NCI-H1092 (cell line): ENCODE results near the gene PRLR.
"Not testable (repeated sequence)": the region's sequence is repeated elsewhere in the genome, so short reads cannot be mapped to it uniquely, and the experiment has no call there.

Experiments used
- DNase-seq: peaks from one replicate; lab custom pipeline; 2025; lab: John Stamatoyannopoulos, UW

PRLR gene

DNA sequence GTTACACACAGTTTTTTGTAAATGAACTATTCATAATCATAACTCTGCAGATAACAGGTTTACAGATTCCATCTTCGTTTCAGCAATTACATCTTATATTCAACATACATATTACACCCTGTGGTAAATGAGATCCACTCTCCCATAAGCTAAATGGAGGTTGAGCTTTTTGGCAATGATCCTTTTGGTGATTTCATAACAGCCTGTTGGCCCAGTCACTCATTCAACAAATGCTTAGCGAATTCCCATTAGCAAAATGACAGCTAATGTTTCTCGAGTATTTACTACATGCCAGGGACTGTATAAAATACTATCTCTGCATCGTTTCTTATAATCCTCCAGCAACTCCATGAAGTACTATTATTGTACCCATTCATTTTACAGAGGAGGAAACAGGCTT, 157.1 kb downstream of the PRLR start:
- DNase-seq, result no peak

DNA sequence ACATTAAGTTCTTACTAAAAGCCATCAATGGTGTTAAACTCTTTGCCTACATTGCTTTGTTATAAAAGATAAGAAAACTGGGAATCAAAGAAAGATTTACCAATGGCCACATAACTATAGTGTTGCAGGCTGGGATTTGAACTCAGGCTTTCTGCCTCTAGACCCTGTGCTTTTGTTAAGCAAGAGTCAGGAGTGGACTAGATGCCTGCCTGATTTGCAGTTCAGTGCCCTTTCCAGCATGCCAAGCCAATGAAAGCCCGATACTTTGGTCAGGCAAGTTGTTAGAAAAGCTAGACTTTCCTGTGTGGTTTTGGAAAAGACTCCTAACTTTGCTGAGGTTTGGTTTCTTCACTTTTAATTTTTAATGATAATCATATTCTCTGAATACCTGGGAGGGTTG, 161.1 kb downstream of the PRLR start:
- DNase-seq, result no peak

DNA sequence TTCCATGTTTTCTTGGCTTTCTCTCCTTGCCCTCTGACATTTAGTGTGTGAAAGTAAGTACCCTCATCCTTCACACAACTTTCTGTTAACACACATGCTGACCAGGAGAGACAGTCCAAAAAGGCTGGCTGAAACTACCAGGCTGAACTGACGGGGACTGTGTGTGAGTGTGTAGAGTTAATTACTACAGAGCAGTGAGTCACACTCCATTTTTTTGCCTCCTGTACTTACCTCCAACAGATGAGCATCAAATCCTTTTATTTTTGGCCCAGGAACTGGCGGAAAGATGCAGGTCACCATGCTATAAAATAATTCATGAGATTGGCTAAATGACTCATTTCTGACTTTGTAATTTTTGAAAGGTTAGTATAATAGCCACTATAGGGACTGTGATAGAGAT, 162.3 kb downstream of the PRLR start:
- no peak for DNase-seq

DNA sequence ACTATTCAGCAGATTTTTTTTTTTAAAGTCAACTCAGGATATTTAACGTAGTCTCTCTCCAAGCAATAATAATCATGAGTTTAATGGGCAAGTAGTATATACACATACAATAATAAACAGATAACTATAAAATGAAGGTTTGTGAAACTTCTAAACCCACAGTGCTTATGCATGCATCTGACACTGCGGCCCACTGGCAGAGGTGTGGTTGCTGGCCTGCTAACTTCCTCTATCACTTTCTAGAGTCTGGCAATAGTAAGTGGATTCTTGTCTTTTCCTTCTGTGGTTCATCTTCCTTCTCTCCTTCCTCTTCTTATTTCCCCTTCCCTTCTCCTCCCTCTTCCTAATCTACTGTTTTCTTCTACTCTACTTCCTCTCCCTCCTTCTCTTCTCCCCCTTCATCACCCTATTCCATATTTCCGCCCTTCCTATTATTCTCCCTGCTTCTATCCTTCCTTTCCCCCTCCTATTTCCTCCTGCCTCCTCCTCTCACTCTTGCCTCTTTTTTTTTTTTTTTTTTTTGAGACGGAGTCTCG, 164.0 kb downstream of the PRLR start:
- no peak for DNase-seq

DNA sequence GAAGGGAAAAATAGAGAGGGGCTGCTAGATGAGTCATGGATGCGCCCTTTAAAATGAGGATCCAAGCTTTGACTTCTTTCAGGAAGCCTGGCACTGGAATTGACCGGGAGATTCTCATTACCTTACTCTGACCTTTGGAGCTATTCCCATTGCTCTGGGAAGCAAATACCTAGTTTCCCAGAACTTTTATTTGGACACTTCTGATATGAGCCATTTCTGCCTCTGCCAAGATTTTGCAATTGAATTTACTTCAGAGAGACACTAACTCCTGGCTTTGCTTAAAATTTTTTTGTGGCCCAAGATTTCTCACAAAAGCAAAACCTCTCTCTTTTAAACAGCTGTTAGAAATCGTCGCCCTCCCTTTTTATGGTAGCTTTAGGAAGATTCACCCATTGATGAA, 166.9 kb downstream of the PRLR start:
- DNase-seq, result no peak

DNA sequence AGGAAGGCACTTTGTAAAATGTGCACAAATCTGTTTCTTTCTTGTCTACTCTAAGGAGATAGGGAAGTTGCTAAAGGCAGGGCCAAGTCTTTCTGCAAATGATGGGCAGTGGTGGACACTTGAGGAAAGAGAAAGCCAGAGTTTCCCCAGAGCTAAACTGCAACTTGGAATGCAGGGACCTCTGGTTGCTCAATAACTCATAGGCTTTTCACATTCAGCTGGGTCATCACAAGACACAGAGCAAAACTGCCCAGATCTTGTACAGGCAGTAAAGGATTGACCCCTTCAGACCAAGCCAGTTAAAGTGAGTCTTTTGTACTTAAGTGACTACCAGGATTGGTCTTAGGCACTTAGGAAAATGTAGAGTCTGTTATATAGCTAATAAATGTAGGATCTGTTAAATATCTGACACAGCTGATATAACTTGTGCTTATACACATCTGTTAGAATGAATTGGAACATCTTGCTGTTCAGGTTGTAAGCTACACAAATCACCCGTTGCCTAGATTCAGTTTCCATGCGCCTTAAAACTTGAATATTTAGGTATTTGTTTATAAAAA, 169.0 kb downstream of the PRLR start:
- DNase-seq, result no peak

DNA sequence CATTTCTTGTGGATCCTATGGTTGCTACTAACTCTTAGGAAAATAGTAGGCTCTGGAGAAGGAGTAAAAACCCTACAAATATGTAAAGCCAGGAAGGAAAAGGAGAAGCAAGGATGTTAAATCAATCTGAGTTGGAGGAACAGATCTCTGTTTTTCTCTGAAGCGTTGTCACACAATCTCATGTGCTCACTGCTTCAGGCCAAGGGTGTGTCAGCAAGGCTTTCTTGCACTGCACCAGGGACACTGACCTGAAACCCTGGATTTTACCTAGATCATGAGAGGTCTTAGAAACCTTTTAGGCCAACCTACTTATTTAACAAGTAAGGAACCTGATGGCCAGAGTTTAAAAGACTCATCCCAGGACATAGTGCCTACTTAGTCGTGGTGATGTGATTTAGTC, 170.1 kb downstream of the PRLR start:
- DNase-seq, result no peak

DNA sequence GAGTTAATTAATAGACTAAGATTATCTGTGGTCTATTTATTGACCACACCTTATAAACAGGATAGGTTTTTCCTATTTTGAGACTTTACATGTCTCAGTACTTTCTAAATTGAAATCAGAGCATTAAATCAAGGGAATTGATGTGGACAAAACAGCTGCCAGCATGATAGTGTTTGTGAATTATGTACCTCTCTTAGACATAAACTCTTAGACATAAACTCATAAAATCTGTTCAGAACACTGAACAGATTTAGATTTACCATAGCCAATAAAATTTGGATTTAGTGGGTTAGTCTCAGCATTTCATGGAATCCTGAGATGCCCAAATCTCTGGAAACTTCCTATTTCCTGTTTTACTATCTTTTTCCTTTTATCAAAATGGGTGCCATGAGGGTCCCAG, 171.0 kb downstream of the PRLR start:
- no peak for DNase-seq

DNA sequence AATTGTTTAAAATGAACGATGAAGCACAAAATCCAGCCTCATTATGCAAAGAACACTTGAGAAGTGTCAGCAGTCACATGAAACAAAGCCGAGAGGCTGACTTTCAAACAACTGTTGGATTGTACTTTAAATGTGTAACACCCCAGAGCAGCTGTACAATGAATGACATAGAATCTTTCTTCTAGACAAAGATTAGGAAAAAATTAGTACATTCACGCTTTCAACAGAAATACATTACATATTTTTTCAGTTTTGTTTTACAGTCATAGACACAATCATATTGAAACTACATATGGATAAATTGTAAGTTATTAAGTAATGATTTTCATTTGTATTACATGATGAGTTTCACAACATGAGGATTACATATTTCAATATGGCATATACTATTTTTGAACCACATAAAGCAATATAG, 171.9 kb downstream of the PRLR start:
- DNase-seq, result no peak

DNA sequence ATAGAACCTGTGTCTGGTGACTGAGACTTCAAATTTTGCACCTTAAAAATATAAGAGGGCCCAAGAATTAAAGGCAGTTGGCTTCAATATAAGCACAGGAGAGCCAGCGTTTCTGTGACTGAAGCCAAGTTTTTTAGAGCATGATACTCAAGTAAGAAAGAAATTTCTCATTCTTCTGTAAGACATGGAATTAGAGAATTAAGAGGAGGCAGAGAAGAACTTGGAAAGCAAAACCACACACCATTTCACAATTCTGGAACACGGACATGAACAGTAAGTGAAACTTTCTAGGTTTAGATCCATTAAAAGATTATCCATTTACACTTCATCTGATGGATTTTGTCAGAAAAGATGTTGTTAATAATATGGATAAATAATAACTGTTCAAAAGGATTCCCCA, 173.6 kb downstream of the PRLR start:
- DNase-seq, result no peak

DNA sequence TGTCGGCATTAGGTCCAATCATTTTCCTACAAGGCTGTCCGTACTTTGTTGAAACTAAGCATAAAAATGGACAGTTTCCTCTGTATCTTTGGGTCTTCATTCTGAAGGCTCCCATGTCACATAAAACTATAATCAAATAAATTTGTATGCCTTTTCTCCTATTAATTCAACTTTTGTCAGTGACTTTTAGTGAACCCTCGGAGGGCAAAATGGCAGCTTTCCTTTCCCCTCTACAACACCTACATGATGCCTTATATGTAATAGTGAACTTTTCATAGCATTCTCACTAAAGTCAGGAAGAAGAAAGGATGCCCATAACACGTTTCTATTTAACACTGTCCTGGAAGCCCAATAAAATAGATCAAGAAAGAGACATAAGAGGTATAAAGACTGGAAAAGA, 177.4 kb downstream of the PRLR start:
- DNase-seq, result no peak

DNA sequence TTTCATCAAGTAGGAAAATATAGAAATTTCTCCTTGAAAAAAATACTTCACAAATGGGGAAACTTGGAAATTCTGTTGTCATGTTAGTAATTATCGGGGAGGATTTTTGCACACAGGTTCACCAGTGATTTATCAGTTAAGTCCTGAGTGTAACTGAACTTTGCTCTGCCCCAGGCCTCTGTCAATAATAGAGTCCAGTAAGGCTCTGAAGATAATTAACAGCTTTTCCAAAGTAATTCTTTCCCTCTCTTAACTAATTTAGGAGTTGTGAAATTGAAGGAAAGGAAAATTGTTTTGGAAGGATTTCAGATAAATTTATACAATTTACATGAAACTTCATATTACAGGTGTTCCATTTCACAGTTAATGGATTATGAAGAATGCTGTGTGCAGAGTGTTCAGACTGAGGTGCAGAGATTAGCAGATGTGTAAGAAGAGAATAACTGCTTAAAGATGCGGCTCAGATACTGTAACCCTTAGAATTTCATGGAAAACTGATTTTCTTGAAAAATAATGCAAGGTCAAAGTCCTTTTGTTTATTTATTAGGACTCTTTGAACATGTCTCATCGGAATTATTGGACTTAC, 179.7 kb downstream of the PRLR start:
- no peak for DNase-seq

DNA sequence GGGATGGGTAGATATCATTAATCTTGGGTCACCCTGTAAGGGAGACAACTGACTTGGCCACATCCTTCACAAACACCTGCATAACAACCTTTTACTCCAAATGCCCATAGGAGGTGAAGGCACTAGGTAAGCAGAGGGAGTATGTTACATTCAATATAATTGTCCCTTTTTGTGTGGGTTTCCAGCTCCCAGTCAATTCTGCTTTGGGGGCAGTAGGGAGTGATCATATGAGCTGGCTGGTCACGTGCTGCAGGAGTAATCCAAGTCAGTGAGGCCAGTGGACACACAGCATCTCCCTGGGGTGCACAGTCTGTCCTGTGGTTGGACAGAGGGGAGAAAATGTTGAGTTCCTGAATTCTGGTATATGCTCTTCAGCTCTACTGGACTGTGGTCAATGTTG, 181.4 kb downstream of the PRLR start:
- no peak for DNase-seq

DNA sequence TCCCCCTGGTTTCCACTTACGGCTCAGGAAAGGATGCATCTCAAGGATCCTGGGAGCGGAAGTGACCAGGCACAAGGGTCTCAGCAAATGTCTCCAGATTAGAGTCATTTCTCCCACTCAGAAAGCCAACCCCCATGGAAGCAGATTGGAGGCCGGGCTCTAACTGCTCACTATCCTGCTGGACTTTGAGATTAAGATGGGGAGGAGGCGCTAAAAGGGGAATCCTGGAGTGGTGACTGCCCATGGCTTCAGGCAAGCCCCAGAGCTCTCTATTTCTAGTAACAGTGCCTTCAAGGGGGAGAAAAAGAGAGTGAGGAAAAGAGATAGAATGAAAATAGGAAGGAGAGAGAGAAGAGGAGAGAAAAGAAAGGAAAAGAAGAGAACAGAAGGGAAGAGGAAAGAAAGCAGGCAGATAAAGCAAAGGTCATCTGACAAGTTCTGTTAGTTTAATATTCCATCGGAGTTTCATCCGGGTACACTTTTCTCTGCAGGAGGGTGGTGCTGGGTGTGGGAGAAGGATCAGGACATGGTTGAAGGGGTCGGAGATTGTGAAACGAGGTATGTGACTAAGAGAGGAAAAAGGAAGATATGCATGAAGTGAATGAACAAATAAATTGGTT, 182.4 kb downstream of the PRLR start, which contains the start of gene AGXT2:
Gene AGXT2 (minus strand): TSS at position 165 of the 620 bp plus-strand sequence. CDS start 57 bp downstream, at position 108.
- no peak for DNase-seq

DNA sequence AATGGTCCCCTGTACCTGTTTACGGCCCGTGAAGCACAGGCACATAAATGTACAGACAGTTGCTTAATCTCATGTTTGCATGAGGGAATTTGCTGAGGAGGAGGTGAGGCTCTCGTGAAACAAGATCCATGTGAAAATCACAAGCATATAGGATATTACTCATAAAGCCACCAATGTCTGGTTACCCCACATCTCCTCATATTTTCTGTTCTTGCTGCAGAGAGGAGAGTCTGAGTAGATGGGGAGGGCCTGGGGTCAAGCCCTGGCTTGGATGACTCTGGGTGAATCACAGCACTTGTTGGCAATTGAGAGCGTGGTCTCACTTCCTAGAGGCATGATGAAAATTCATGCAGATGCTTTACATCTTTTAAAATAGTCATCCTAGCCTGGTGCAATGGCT, 183.5 kb downstream of the PRLR start:
- no peak for DNase-seq

DNA sequence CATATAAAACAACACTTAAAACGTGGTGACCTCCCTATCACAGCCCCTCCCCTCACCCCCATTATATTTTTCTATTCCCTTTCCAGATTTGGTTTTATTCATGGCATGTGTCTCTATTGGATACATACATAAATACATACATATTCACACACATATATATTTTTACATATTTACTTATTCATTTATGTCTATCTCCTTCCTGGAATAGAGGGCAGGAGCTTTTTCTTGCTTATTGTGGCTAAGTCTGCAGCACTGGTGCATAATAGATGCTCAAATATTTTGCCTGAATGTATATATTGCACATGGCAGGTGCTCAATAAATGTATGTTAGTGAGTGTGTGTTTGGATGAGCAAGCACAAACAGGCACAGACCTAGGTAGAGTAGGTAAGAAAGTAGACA, 185.0 kb downstream of the PRLR start:
- no peak for DNase-seq

DNA sequence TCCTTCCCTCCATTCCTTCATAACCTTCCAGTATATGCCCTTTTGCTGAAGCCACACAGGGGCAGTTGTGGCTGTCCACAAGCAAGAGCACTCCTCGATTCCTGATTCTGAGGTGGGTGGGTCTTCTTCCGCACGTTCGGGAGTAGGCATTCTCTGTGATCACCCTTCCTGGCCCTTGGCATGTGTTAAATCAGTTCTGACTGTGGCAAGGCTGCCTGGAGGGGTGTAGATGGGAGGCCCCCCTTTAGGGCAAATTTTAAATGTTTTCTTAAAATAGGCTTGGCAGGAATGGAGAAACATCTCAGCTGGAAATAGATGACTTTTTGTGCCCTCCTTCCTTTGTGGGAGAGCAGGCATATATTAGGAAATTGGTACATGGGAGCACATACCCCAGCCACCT, 185.6 kb downstream of the PRLR start:
- DNase-seq, result no peak

DNA sequence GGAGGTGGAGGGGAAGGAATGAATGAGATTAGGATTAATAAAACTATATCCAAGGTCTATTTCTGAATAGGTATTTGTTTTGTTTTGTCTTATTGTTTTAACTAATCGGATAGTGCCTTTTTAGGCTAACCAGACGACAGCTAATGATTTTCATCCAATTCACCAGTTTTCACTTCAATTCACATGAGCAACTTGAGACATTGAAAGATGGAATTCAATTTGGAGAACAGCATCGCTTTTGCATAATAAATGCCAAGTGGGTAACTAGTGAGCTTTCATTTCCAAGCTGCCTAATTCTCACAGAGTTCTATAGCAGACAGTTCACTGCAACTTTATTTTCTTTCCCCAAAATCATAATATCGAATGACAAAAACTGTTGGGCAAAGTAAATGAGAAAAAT, 187.5 kb downstream of the PRLR start:
- DNase-seq, result no peak

DNA sequence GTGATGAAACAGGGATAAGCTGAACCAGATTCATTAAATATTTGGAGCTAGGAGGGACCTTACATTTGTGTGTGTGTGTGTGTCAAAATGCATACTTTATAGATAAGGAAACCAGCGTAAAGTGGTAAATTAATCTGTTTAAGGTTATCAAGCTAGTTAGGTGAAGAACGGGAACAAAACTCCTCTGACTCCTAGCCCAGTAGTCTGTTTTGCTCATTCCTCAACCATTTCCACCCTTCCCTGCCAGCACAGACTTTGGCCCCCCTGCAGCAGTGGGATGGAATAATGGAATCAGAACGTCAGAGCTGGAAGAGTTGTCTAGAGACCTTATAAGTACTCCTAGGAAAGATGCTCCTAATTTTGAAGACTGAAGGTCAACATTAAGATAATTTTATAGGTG, 189.0 kb downstream of the PRLR start:
- DNase-seq, result no peak

DNA sequence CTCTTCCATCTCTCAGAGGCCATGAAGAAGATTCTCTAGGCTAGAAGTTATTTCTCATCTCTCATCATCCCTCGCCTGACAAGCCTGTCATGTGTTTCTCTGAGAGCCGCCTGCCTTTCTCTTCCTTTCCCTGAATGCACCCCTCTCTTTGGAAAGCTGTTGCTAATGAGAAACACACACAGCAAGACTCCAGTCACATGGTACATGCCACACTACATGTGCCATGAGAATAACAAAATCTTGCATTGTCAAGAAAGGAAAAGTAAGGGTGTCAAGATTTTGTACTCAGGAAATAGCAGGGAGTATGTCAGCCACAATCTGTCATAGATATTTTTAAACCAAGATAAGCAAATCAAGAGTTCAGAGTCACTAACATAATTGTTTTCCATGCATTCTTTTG, 191.4 kb downstream of the PRLR start:
- no peak for DNase-seq

DNA sequence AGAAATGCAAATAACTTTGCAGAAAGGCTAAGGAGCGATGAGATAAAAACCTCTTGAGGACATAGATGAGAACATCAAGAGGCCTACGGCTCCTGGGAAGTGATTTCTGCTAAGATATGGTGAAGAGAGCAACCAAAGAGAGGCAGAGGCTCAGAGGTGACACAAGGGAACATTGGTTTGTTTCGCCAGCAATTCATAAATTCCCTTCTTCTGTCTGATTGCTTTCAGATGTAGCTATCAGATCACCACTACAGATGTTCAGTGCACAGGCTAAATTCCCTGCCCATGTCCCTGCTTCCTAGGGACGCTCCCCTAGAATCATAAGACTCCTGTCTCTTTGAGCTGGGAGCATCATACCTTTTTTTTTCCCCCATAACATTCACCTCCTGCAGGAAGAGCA, 193.8 kb downstream of the PRLR start:
- no peak for DNase-seq

DNA sequence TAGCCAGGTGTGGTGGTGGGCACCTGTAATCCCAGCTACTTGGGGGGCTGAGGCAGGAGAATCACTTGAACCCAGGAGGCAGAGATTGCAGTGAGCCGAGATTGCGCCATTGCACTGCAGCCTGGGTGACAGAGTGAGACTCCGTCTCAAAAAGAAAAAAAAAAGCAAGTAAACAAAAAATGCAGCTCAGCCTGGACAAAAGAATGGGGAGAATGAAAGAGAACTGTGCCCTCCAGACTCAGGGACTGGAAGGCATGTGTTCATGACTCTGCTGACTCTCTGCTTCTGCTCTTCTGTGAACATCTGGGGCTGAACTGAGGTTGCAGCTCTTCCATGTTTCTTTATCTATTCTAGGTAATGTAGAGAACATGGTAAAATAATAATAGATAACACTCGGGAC, 194.4 kb downstream of the PRLR start:
- not testable (repeated sequence) for DNase-seq

DNA sequence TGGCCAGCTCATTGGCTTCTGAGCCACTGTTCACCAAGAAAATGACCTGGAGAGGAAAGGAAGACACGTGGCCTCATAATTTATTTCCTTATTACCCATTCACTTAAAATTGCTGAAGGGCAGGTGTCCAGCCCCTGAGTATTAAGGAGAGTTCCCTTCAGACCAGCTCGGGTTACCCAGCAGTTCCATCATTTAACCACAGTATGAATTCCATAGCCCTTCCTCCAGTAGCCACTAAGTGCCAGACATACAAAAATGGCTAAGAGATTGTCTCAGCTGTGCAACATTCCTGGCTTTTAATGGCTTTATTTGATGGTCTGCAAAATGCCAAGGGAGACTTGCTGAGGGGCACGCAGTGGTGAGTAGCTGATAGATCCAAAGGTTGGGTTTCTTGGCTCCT, 195.0 kb downstream of the PRLR start:
- no peak for DNase-seq

DNA sequence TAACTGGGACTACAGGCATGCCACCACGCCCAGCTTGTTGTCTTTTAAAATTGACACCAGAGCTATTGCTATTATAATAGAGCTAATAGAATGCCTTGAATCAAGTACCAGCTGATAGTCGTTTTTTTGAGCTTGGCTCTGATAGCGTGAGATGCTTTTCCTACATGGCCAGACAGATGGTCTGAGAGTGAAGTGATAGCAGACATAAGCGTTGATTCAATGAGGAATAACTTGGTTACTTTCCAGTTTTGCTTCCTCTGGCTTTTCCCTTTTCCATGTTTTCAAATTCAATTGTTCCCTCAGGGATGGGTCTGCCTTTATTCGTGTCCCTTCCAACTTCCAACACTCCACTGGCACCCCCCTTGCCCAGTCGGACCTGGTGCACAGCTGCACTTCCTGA, 197.9 kb downstream of the PRLR start:
- no peak for DNase-seq
